ENCODE results near the gene GLG1. TPM values are rescaled to one million over a fixed set of nuclear protein-coding genes. Genes with fewer than 3 reads are reported as not detected.
A peak's percentile ranks its signal among the peaks of the same experiment; 100 is the strongest.

Gene GLG1
- total RNA-seq, 6 experiments from 2014 or later, result 42.4 to 65.1 (median 44.7) TPM

DNA sequence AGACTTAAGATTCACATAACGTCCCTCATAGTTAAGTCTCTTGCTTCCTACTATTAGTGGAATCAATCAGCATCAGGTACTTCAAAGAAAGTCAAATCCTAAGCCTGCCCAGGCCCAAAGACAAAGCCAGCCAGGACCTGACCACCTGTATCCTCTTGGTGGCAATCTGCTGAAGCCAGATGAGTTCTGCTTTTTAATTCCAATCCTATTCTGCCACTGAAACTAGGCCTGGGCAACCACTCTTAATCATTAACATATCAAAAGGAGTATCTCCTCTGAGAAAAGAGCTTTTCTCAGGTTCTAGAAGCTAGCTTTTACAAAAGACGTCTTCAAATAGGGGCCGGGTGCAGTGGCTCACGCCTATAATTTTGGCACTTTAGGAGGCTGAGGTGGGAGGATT is 15.1 kb upstream of the GLG1 start:
- intact Hi-C loops (cut with DNase I), result loop anchor here in 1 of 2 donors (10.0 kb wide), 1 partner anchor 167 kb away; no protein-coding TSS in a partner anchor
- no peaks in the 10 kb centered on the region for H3K27me3 ChIP-seq
- 100% methylated on average over 1 of the region's 4 CpGs for WGBS (ENCODE audit: insufficient coverage, low coverage, low lambda C conversion rate, missing lambda C conversion rate)
- no peaks in the 10 kb centered on the region for H3K9me3 ChIP-seq
- peaks cover 0 to 25% (median 6%) of the 10 kb centered on the region in 4 donors for H3K4me1 ChIP-seq
- no peak overlapping the region for H3K4me3 ChIP-seq
- no peak for DNase-seq
- H3K27ac ChIP-seq, result no peak overlapping the region
- TF ChIP-seq POLR2A (IDR thresholded peaks at IDR 0.05) (no peak), CTCF (IDR thresholded peaks at IDR 0.05) (no peak)
- H3K36me3 ChIP-seq, result peaks cover 0 to 17% (median 2%) of the 10 kb centered on the region in 4 donors
- no peak for ATAC-seq

GRCh38 chr16:74617206-74617788 is 10.4 kb upstream of the GLG1 start:
- H3K4me1 ChIP-seq, result no peaks in the 10 kb centered on the region
- no peaks in the 10 kb centered on the region for H3K9me3 ChIP-seq
- H3K27me3 ChIP-seq, result no peaks in the 10 kb centered on the region
- no peak for TF ChIP-seq POLR2A (IDR thresholded peaks at IDR 0.05)
- ATAC-seq (peak in 1 of 4 donors; percentile 55), DNase-seq (no peak)
- H3K27ac ChIP-seq, result no peak overlapping the region
- H3K36me3 ChIP-seq, result peaks cover 0 to 6% (median 0%) of the 10 kb centered on the region in 4 donors
- intact Hi-C loops (cut with DNase I), result no loop called here
- WGBS (ENCODE audit: insufficient coverage, low coverage, low lambda C conversion rate, missing lambda C conversion rate), result 80% methylated on average over 1 of the region's 1 CpG
- no peak overlapping the region for H3K4me3 ChIP-seq

- Histone ChIP-seq H3K27me3 (no peaks in the 10 kb centered on the region), H3K36me3 (no peaks in the 10 kb centered on the region), H3K4me3 (no peak overlapping the region), H3K4me1 (no peaks in the 10 kb centered on the region), H3K9me3 (no peaks in the 10 kb centered on the region), H3K27ac (no peak overlapping the region)
- WGBS (ENCODE audit: insufficient coverage, low coverage, low lambda C conversion rate, missing lambda C conversion rate), result 88% methylated on average over 1 of the region's 1 CpG
- no peak for DNase-seq
- TF ChIP-seq CTCF (IDR thresholded peaks at IDR 0.05), result no peak
- TF ChIP-seq POLR2A (IDR thresholded peaks at IDR 0.05), result no peak
- intact Hi-C loops (cut with DNase I), result no loop called here
- ATAC-seq, result no peak
These were observed 4.8 kb upstream of the GLG1 start for GRCh38 chr16:74611721-74612120.

GRCh38 chr16:74608944-74609343 is 2.0 kb upstream of the GLG1 start:
- H3K9me3 ChIP-seq, result no peaks in the 10 kb centered on the region
- TF ChIP-seq CTCF (IDR thresholded peaks at IDR 0.05) (no peak), POLR2A (IDR thresholded peaks at IDR 0.05) (no peak)
- no peaks in the 10 kb centered on the region for H3K36me3 ChIP-seq
- intact Hi-C loops (cut with DNase I), result no loop called here
- no peaks in the 10 kb centered on the region for H3K27me3 ChIP-seq
- WGBS (ENCODE audit: insufficient coverage, low coverage, low lambda C conversion rate, missing lambda C conversion rate), result 73% methylated on average over 5 of the region's 6 CpGs
- DNase-seq, result no peak
- no peak overlapping the region for H3K4me3 ChIP-seq
- no peak overlapping the region for H3K27ac ChIP-seq
- H3K4me1 ChIP-seq, result peaks cover 0 to 17% (median 8%) of the 10 kb centered on the region in 4 donors
- ATAC-seq, result no peak

DNA sequence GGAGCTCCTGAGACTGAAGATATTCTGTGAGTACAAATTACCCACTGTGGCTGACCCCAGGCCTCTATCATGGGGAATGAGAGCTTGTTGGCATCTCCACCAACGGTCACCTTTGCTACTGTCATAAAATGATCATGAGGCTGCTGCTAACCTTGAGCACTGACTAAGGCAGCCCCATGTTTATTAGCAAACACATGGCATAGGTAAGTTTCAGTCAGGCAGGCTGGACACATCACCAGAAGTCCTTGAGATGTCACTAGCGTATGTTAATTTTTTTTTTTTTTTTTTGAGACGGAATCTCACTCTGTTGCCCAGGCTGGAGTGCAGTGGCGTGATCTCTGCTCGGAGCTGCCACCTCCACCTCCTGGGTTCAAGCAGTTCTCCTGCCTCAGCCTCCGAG is 1.5 kb upstream of the GLG1 start:
- Histone ChIP-seq H3K4me1 (peaks cover 0 to 19% (median 9%) of the 10 kb centered on the region in 4 donors), H3K9me3 (no peaks in the 10 kb centered on the region), H3K27me3 (no peaks in the 10 kb centered on the region), H3K36me3 (no peaks in the 10 kb centered on the region), H3K4me3 (no peak overlapping the region), H3K27ac (no peak overlapping the region)
- DNase-seq, result no peak
- intact Hi-C loops (cut with DNase I), result no loop called here
- no peak for ATAC-seq
- no peak for TF ChIP-seq POLR2A (IDR thresholded peaks at IDR 0.05)
- no peak for TF ChIP-seq CTCF (IDR thresholded peaks at IDR 0.05)
- no CpG with 5 or more reads among the region's 6 CpGs for WGBS (ENCODE audit: insufficient coverage, low coverage, low lambda C conversion rate, missing lambda C conversion rate)

Data from right lobe of liver (tissue), 6 donors.